Measurements from ENCODE around the gene FOXD3. TPM values are rescaled to one million over a fixed set of nuclear protein-coding genes. Genes with fewer than 3 reads are reported as not detected.

Gene FOXD3
- total RNA-seq = under 1 TPM; 0.18 to 0.68 TPM
- long read RNA-seq = 0 reads

DNA sequence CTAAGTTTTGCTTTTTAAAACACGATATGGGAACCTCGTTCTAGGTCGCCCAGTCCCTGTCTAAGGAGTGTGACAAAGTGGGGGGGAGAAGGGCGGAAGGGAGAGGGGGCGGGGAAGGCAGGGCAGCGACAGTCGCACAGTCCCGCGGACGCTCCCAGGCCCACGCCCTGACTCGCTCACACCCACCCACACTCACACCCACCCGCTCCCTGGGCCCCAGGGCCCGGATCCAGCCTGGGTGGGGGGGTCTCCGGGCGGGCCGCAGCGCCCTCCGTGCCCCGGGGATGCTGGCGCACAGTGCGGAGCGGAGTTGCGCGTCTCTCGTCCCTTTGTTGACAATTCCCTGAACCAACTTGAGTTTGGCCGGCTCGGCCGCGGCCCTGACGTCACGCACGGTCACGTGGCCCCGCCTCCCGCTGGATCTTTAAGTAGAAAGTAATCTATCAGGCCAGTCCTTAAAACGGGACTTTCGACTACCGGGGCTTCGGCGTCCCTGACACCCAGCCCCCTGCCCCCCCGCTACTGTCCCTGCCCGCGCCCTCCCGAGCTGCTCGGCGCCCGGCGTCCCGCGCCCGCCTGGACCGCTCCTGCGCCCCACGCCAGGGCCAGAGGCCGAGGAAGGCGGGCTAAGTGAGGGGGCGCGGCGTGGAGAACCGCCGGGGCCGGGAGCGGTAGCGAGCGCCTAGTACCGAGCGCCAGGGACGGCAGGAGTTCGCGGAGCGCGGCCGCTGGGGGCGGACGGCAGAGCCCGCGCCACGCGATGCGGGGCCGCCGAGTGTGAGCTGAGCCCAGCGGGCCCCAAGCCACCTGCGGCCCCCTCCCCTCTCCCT is at the start of gene FOXD3:
Gene FOXD3, plus strand, starts transcription at position 454 of the 830 bp plus-strand sequence. CDS start 492 bp downstream, outside the sequence.
- peak; percentile 42 to 67 for ATAC-seq
- peak; percentile 56 for DNase-seq

DNA sequence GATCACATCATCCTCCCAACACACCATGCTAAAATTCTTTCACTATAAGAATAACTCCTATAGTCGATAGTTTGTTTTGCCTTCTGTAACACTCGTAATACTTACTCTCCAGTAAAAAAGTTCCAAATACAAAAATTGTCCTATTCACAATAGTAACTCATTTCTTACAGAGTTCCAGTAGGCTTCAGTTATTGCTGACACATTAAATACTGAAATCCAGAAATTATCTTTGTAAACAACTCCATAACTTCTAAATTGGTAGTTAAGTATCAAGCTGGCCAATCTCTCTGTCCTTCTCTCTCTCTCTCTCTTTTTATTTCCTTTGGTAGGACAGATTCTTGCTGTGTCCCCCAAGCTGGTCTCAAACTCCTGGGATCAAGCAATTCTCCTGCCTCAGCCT is 49.6 kb upstream of the FOXD3 start:
- intact Hi-C loops (cut with DNase I) = no loop called here
- ATAC-seq (no peak), DNase-seq (no peak)

More for the DNA sequence above, at the start of gene FOXD3:
- intact Hi-C loops (cut with DNase I) = no loop called here

- no peak for DNase-seq
- no peak for ATAC-seq
- intact Hi-C loops (cut with DNase I) = no loop called here
Measured at GRCh38 chr1:63274371-63274770, 48.0 kb upstream of the FOXD3 start.

DNA sequence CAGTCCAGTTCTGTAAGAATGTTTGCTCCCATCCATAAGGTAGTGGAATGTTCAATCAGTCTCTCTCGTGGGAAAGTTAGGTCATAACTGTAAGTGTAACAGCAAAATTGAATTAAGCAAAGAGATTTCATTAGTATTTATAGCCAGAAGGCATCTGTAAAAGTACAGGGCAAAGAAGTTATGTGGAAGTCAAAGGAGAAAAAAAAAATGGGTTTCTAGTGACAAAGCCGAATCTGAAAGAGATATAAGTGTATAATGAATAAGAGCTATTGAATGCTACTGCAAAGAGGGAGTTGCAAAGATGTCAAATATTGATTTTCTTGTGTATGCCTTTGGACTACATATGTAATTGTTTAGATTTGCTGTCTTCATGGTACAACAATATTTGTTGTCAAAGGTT is 47.4 kb upstream of the FOXD3 start:
- intact Hi-C loops (cut with DNase I) = no loop called here
- no peak for ATAC-seq
- no peak for DNase-seq

DNA sequence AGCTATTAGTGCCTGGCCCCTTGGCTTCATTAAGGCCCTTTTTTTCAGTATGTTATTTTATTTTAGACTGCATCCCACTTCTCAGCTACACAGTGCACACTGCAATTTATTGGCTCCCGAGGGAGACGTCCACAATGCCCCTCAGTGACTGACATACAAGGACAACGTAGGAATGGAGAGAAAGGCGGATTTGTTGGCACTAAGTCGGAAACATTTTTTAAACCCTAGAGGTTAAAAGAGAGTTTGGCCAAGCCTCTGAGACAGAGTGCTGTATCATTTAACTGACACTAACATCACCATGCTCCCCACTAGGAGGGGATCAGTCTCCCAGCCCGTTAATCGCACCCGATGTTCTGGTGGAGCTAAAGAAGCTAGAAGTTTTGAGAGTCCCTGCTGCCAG is 45.7 kb upstream of the FOXD3 start:
- DNase-seq = no peak
- intact Hi-C loops (cut with DNase I) = no loop called here
- ATAC-seq = no peak

GRCh38 chr1:63277195-63278192 is 44.9 kb upstream of the FOXD3 start:
- DNase-seq (no peak), ATAC-seq (no peak)
- intact Hi-C loops (cut with DNase I) = no loop called here

DNA sequence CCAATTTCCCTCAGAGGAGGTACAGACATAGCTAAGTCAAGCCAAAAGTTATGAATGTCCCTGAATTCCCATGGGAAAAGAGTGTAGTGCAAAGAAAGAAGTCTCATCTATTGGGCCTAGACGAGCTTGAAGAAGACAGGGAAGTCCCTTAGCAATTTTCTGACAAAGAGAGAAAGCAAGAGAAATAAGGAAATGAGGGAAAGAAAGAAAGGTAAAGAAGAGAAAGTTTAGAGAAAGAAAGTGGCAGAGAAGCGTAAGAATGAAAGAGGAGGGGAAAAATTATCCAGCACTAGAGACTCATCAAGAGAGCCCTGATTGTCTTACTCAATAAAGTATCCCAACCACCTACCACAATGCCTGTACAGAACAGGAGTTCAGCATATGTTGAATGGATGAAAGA is 40.6 kb upstream of the FOXD3 start:
- DNase-seq (no peak), ATAC-seq (no peak)
- intact Hi-C loops (cut with DNase I) = no loop called here

- ATAC-seq (no peak), DNase-seq (no peak)
- intact Hi-C loops (cut with DNase I) = no loop called here
Measured at GRCh38 chr1:63289135-63289534, 33.2 kb upstream of the FOXD3 start.

DNA sequence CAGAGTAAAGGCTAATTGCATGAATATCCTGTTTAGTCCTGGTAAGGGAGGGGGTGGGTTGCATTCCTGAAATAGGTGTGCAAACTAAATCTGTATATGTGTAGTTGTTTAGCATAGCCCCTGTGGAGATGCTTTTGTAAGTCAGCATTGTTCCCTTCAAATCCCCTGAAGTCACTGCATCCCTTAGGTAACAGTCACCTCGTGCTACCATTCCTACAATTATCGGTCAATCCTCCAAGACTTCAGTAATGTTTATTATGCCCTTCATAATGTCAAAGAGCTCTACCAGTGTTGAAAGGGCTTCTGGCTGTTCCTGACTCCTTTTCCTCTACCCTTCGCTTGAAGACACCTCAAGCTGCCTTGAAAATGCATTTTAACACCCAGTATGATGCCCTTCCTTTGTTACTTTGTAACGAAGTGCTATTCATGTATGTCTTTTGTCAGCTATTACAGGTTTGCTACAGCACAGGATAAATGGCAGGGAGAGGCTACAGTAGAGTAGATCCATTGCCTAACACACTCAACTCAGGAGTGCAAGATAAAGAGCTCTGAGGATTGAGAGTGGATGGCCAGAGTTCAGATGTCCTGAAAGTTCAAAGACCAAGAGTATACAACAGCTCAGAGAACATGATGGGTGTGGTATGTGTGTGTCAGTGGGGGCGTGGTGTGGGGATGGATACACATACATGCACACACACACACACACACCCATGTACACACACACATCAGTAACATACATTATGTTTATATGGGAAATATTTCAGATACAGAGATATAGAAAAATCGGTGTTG is 27.4 kb upstream of the FOXD3 start:
- DNase-seq (no peak), ATAC-seq (no peak)
- intact Hi-C loops (cut with DNase I) = no loop called here

- DNase-seq (no peak), ATAC-seq (no peak)
- intact Hi-C loops (cut with DNase I) = no loop called here
Measured at GRCh38 chr1:63304410-63304809, 18.0 kb upstream of the FOXD3 start.

DNA sequence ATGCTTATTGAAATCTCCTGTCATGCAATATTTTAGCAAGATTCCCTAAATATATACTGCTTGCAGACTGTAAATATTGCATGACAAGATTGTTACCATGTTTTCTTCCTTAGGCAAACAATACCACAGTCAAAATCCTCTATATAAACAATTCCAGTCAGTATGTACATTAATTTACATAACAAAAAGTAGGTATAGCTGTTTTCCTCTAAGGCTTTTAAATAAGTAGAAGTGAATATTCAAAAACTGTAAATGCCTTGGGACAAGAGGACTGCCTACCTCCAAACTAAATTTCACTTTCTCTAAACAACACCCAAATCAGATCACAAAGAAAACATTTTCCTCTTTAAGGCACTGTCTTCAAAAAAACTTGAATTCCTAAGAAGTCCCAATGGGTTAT is 17.3 kb upstream of the FOXD3 start:
- DNase-seq = no peak
- intact Hi-C loops (cut with DNase I) = no loop called here
- ATAC-seq = no peak

DNA sequence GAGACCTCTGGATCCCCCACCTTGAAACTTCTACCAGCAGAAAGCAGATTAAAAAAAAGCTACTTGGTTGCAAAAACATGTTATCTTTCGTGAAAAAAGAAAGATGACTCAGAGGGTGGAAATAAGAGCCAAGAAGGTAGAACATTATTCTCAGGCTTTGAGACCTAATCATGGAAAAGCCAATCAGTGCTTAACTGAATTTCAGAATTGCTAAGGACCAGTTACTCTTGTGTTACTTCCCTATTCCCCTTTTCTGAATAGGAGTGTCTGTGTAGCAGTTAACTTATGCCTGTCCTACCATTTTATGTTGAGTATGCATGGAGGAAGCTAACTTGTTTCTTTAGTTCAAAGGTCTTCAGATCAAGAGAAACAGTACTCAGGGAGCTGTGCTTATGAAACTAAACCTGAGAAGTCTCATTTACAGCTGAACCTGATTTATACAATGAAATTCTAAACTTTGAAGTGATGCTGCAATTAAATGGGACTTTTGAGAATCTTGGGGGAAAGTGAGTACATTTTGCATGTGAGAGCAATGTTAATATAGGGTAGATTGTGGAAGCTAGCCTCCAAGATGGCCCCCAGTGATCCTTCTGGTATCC is 15.1 kb upstream of the FOXD3 start:
- ATAC-seq = no peak
- DNase-seq = no peak
- intact Hi-C loops (cut with DNase I) = no loop called here

GRCh38 chr1:63316598-63316983 is 5.8 kb upstream of the FOXD3 start:
- no peak for DNase-seq
- no peak for ATAC-seq
- intact Hi-C loops (cut with DNase I) = no loop called here

- intact Hi-C loops (cut with DNase I) = no loop called here
- ATAC-seq = peak; percentile 64 to 81
- peak; percentile 52 for DNase-seq
Measured at GRCh38 chr1:63316984-63317816, 5.2 kb upstream of the FOXD3 start.

- intact Hi-C loops (cut with DNase I) = no loop called here
- ATAC-seq (no peak), DNase-seq (no peak)
Measured at GRCh38 chr1:63317817-63318152, 4.6 kb upstream of the FOXD3 start.

- ATAC-seq (no peak), DNase-seq (no peak)
- intact Hi-C loops (cut with DNase I) = no loop called here
Measured at GRCh38 chr1:63318201-63318979, 4.0 kb upstream of the FOXD3 start.
